Activated CD4-positive, alpha-beta T cell treated with anti-CD3 and anti-CD28 coated beads, Interleukin-2, Interleukin-6, amounts not matched to agents 100 ng/mL and 50 ng/mL, durations not matched to agents 16 hours and 8 hours (primary cell): ENCODE measurements around the gene PTPRJ.

Experiments used
- DNase-seq: peaks from one replicate; pipeline ENCODE4 v3.0.0-alpha.2; 2020

The PTPRJ gene

DNA sequence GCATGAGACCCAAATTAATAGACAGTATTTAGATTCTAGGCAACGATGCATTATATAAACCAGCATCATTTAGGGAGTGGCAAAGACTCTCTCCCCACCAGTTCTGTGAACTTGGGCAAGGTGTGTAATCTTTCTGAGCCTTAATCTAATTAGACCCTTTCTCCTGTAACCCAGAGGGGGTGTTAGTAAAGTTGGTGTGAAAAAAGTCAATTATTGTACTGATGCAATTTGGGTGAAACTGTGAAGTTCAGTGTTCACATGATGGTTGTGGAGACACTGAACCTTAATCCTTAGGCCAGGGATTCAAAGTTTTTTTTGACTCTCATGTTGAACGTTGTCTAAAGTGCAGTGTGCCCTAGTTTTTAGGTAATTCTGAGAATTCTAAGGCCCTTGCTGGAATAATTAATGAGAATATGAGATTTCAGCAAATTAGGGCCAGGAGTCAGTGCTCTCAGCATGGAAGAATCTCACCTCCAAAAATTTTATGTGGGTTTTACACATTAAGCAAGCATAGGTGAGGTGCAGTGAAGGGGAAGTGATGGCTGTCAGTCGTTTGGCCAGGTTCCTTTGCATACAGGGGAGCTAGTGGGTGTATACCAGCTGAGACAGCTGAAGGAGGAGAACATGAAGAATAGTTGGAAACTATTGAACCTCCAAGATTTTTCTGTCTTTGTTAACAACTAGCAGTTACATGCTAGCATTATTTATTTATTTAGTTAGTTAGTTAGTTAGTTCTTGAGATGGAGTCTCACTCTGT is 94.2 kb downstream of the PTPRJ start:
- DNase-seq: no peak

DNA sequence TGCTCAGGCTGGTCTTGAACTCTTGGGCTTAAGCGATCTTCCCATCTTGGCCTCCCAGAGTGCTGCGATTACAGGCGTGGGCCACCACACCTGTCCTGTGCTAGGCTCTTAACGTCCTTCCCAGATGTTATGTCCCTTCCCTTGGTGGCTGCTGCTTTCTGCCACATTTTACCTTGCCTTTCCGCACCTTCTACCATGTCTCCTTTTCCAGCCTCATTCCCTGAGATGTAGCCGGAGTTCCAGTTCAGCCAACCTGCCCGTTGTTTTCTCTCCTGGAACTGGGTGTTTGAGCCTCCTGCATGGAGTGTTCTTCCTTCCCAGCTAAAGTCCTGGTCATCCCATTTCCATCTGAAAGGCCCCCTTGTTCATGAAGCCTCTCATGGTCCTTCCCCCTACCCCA is 95.3 kb downstream of the PTPRJ start:
- DNase-seq: no peak

DNA sequence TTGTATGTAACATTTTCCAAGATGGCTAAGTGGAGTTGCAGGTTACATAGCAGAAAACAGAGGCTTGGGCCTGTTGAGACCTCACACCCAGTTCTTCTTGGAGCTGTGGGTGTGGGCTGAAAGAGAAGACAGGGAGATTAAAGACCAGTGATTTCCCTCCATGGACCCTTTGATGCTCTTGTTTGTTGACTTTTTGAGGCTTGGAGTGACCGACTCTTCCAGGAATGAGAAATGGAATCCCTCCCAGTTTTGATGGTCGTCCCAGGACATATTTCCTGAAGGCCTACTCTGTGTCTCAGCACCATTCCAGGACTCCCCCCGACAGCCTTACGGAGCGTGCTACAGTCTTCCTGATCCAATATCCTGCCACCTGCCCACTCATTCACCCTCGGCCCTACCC is 96.9 kb downstream of the PTPRJ start:
- DNase-seq: no peak

DNA sequence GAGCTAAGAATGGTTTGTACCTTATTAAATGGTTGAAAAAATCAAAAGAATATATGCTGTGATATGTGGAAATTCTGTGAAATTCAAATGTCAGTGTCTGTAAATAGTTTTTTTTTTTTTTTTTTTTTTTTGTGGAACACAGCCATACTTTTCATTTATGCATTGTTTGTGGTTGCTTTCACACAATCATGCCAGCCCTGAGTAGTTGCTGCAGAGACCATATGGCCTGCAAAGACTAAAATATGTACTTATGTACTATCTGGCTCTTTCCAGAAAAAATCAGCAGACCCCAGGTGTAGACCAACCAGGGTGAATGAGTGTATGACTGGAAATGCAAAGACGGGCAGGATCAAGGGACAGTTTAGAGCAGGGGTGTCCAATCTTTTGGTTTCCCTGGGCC is 98.3 kb downstream of the PTPRJ start:
- DNase-seq: no peak

DNA sequence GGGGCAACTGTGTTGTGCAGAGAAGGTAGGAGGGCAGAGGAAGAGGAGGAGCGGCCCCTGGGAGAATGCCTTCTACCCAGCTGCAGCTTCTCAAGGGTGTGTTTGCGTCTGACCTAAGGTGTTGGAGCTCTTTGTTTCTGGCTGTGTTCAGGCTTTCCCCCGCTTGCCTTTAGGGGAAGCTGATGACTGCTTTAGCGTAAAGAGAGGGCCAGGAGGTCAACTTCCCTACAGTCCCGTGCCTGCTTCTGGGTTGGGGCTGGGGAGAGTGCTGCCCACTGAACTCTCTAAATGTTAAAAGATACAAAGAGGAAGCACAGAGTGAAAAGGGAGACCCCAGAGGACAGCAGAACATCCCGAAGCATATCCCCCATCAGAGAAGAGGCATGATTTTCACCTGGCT is 99.2 kb downstream of the PTPRJ start:
- no peak for DNase-seq

DNA sequence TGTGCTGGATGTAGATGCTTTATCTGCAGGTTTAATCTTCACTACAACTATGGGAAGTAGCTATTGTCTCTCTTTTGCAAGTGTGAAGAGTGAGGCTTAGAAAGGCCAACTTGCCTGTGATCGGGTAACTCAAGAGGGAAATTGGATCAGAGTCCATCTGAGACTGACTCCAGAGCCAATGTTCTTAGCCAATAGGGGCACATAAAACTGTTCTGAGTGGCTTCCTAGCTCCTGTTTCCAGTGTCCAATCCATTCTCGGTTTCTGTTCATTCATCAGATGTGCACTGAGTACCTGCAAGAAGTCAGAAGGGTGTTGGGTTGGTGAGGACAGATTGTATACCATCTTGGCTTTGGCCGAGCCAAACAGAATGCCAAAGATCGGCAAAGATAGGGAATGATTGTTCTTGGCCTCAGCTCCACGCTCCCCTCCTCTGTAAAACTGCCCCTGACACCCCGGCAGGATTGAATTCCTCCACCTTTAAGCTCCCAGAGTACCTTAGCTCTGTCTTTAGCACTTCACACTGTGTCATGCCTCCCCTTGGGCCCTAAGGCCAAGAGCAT is 100.0 kb downstream of the PTPRJ start:
- no peak for DNase-seq

DNA sequence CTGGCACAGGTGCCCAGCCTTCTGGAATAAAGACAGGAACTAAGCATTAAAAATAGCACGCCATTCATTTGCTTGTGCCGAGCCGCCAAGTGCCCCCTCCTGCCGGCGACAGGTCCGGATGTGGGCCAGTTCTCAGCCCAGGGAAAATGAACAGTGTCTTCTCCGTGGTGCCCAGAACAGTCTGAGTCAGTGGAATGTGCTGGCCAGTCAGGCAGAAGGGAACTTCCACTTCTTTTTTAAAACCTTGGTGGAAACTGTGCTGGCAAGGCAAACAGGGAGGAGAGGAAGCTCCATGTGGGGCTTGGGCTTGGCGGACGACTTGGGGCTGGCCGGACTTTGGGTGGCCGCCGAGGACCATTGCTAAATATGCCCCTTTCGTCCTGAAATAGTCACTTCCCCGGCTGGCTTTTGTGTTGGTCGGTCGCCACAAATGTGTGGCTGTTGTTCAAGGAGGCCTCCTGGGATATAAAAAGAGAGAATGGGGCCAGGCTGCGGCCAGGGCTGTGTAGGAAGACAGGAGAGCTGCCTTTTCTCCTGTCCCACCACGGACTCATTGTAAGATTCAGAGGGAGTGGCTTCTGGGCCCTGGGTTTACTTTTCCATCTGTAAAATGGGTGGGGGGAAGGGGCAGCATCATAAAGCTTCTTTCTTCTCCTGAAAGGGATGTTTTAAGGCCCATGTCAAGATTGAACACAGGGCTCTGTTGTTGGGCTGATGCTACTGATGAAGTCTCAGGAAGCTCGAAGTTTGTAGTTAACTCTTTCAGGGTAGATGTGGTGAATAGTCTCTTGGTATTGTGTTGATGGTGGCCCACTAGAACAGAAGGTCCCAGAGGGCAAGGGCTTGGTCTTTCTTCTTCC is 101.0 kb downstream of the PTPRJ start:
- DNase-seq: no peak

DNA sequence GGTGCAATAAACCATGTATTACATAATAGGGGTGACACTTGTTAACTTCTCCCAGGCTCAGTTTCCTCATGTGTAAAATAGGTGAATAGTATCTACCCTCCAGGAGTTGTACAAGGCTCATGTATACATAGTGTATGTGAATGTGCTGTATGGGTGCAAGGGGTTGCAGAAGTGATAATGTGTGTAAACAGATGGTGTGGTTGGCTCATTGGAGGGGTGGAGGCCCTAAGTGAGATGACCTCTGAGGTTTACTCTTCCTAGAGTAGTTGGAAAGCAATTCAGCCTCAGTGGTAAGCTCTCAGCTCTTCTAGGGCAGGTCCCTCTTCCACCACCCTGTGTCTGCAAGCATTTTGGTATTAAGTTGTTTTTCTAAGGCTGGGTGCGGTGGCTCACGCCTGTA is 102.4 kb downstream of the PTPRJ start:
- no peak for DNase-seq

DNA sequence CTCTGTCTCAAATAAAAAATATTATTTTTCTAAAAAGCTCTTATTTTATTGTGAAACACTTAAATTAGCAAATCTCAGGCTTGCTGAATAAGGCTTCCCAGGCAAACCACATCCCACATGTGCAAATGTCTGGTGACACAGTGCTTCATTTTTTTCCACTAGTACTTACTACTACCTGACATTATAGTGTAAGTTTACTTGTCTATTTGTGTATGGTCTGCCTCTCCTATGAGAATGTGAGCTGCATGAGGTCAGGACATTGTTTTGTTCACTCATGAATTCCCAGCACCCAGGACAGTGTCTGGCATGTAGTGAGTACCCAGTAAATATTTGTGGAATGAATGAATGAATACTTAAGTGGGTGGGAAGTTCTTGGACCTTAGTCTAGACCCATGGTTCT is 103.1 kb downstream of the PTPRJ start:
- no peak for DNase-seq

DNA sequence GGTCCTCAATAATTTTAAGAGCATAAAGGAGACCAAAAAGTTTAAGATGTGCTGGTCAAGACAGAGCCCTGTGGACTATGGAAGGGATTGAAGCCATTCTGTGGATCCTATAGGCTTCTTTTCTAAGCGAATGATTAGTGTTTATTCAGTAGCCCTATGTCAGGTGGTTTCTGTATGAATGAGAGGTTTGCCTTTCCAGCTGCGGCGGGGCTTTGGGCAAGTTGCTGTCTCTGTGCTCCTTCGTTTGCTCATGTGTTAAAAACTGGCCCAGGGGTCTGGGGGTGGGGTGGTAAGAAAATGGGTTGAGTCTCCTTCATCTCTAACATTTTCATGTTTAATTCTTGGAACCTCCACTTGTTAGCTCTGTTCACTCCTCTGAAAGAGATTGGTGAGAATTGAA is 105.3 kb downstream of the PTPRJ start:
- no peak for DNase-seq

DNA sequence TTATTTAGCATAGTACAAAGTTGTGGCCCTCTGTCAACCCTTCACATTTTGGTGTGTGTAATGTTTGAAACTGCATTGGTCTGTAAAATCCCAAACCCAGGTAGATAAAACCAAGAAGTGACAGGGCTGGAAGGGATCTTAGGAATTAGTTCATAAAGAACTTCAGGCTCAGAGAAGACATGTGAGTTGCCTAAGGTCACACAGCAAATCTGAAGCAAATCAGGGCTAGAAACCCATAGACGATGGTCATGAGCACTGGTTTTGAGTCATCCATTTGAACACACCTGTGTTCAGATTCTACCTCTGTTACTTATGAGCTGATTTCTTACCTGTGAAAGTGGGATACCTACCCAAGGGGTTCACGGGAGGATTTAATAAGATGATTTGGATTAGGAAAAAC is 107.1 kb downstream of the PTPRJ start:
- no peak for DNase-seq

DNA sequence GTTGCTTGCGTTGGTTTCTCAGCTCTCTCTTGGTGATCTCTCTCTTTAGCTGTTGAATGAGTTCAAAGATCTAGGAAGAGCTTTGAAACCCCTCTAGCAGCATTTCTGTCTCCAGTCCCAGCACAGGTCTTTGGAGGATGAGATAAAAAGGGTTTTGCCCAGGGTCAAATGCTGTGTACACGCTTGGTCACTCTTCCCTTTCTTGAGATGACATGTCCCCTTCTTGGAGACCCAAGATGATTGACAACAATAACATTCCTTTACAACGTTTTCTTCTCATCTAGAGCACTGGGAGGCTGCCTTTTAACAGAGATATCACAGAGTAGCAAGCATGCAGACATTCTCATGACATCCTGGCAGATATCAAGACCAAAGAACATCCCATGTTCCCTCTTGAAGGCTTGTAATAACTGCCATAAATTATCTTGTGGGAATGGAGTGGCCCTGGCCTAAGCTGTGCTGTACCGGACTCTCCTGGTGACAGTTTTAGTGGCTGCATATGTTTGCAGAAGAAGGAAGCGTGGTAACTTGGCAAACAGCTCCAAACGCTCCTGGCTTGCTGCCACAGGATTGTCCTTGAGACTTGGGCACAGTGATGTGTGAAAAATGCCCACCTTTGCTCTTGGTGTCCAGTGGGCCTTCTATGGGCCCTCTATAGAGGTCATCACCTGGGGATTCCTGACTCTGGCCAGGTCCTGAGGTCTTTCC is 107.8 kb downstream of the PTPRJ start:
- DNase-seq: no peak

DNA sequence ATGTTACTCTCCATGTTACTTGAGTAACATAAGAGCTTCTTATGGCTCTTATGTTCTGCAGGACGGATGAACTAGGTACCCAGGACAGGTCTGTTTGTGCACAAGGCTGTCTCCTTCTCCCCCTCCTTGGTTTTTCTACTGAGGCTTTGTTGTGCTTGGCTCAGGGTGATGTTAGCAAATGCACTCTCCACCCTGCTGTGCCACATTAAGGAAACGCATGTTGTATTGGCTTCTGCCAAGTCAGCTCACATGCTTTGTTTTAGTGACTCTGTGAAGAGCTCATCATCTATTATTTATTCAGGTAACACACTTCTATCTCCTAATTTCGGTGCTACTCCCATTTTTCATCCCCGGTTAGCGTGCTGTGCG is 108.3 kb downstream of the PTPRJ start:
- no peak for DNase-seq

DNA sequence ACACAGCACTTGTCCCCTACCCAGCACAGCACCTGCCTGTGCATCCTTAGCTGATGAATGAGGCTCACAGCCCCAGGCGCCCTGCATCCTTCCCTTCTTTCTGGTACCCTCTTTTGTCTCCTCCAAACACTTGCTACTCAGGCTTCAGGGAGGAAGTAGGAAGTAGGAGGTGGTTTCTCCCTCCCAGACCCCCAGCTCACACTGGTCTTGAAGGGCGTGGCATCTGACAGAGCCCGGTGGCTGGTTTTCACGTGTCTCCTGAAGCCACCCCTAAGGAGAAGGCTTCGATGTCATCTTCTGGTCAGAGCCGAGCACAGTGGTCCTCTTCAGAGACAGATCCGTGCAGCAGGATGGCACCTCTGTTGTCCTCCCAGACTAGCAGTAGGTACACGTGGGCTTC is 109.8 kb downstream of the PTPRJ start:
- no peak for DNase-seq

DNA sequence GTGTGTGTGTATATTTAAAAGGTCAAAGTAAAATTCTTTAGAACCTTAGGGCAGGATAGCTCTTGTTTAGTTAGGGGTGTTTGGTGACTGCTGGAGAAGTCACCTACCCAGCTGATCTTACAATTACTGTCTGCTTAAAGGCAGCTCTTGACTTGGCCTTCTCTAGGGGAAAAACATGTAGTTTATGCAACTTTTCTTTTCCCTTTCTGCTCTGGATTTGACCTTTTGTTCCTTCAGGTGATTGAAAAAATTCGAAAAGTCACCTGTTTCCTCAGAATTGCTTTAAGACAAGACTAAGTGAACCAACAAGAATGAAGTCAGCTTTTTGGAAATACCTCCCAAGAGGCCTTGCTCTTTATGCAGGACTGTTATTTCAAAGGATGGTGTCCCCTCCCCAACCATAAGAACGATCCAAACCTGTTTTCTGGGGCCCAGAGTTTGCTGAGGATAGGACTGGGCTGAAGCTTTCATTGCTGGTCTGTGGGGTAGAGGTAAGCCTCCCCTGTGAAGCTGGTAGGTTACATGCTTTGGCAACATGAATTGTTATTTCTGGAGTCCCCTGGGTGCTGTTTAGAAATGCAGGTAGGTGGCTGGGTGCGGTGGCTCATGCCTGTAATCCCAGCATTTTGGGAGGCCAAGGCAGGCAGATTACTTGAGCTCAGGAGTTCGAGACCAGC is 111.2 kb downstream of the PTPRJ start:
- DNase-seq: no peak

DNA sequence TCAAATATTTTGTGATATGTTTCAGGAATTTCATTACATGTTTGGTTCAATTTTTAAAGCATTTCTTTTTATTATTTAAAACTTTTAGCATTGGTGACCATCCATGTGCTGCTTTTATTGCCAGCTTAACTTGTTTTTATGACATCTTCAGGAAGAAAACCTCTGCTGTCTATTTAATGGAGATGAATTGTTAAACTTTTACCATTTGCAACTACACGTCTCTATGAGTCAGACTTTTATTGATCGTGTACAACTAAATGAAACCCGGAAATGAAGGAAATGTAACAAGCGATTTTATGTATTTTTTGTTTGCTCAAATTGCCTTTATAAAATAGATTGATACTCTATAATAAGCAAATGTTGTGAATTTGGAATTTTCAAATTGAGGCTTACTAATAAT is 113.0 kb downstream of the PTPRJ start:
- no peak for DNase-seq

DNA sequence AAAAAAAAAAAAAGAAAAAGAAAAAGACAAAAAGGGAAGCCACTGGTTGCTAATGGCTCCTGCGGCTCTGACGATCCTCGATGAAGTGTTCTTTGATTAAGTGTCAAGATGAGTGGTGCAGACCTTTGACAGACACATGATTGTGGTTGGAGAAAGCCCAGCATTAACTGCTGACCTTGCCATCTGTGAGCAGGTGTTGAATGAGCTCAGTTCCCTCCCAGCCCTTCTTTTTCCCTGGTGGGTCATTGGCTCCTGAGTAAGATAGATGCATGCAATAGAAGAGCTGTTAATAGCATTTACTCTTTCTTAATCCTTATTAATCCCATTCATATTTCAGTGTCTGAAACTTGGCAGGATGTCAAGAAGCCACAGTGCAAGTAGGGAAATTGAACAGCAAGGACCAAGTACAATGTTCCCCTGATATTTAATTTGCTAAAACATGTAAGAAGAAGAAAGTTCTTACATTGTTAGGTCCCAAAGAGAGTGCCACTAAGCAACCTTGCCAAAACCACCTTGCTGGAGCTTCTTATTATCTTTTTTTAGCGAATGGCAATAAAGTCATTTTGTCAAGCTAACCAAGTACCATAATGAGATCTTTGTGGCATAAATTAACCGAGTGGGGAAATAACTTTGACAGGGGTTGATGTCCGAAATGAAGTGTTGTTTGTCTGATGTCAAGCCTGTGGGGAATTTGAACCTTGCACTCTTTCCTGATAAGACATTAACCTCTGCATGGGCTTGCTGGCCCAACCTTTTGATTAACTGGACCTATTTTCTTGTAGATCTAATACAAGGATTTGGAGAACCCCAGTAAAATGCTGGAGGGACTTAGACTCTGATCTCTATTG is 113.7 kb downstream of the PTPRJ start:
- DNase-seq: no peak

DNA sequence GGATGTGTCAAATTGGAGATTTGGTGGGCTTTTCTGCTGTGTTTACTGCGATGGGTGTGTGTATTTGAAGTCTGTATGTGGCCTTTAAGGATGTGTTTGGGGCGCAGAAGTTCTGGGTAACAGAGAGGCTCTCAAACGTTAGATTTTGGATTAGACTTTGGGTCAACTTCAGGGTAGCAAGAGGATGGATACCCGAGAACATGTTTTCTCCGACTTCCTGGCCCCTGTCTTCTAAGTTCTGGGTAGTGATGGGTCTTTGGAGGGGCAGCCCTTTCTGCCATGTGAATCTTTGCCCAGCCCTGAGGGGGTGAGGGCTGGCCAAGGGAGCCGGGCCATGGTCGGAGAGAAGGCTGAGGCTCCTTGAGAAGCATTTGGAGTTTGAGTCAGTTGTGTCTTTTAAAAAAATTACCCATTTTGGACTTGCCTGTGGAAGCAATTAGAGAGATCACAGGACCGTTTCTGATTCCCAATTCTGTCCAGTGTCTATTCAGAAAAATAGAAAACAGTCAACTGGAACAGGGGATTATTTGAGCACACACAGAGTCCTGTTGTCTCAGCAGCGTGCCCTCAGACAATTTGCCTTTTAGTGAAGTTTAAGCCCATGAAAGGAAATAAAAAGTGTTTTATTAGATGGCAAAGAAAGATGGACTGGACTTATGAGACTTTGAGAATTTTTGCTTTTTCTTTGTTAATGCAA is 114.4 kb downstream of the PTPRJ start:
- no peak for DNase-seq

DNA sequence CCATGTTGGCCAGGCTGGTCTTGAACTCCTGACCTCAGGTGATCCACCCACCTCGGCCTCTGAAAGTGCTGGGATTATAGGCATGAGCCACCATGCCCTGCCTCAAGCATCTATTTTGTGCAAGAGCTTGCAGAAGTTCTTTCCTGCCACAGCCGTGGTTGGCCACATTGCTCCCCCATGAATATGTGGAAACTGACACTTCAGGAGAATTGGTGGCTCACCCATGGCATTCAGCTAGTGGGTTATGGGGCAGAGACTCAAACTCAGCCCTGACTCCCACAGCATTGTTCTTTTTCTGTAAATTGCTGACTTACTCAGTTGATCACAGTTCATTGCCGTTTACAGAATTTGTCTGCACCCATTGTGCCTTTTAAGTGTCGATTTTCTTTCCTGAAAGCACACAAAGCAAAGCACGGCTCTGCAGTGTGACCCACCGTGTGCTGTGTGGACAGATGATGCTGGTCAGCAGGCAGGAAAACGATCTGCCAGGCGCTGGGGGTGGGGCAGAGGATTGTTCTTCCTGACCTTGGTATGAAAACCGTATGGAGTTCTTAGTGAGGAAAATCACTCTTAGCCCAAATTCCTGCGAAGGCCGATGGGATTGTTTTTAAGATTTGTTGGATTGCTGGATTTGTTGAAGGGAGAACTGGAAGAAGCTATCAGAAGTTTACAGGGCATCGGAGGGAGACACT is 115.6 kb downstream of the PTPRJ start:
- no peak for DNase-seq
